ENCODE results near the gene CYB5R3. TPM values are rescaled to one million over a fixed set of nuclear protein-coding genes. Genes with fewer than 3 reads are reported as not detected.

CYB5R3 gene
- total RNA-seq, 4 donors from 2014 or later = 107 to 159 (median 138) TPM

DNA sequence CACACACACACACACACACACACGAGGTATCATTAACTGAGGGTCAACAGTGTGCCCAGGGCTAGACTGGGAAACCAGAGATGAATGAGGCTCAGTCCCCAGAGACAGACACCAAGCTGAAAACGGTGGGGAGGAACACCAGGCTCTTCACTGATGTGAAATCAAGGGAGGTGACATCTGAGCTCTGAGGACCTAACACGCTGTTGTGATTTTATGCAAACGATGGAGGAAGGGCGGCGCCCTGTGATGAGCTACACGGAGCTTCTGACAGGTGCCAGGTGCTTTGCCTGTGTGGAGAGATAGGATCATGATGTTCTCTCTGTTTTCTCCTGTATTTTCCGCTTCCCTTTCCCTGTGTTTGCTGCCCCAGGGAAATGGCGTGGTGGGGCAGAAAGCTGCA is 6.5 kb upstream of the CYB5R3 start:
- WGBS = 52% methylated on average over 9 of the region's 9 CpGs

DNA sequence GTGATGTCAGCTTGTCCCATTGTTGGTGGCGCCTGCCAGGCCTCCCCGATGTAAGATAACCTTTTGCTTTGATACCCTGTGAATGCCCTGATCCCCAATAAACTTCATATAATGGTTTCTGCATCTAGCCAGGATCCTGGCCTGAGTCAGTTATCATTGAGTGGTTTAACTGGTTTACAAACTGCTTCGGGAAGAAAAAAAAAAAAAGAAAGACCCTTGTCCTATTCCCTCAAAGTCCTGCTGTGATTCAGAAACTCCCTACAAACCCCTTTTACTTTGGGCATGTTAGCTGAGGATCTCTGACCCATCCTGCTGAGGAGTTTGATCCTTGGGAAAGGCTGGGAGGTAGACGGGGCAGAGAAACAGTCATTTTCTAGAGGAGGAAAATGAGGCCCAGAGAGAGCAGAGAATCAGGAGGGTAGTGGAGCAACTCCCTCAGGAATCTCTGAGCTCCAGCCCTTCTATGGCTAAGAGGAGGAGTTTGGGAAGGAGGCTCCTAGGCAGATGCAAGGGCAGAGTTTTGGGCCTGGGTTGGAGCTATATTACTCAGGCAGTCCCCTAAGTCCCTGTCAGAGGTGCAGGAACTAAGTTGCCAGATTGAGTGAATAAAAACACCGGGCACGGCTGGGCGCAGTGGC is 5.4 kb upstream of the CYB5R3 start:
- H3K27me3 ChIP-seq = no peaks in the 10 kb centered on the region
- TF ChIP-seq POLR2A (IDR thresholded peaks at IDR 0.05) (no peak), EP300 (IDR thresholded peaks at IDR 0.05) (no peak)
- H3K36me3 ChIP-seq = no peaks in the 10 kb centered on the region
- peaks cover 6% of the 10 kb centered on the region for H3K4me1 ChIP-seq
- H3K27ac ChIP-seq = no peak overlapping the region
- H3K4me3 ChIP-seq = no peak overlapping the region
- 83% methylated on average over 7 of the region's 7 CpGs for WGBS
- DNase-seq (ENCODE audit: low spot score in 2 of 2) = no peak
- H3K9me3 ChIP-seq = no peaks in the 10 kb centered on the region

More for the DNA sequence above, 6.5 kb upstream of the CYB5R3 start:
- Histone ChIP-seq H3K9me3 (no peaks in the 10 kb centered on the region), H3K27ac (no peak overlapping the region), H3K36me3 (no peaks in the 10 kb centered on the region), H3K27me3 (no peaks in the 10 kb centered on the region), H3K4me1 (peaks cover 3% of the 10 kb centered on the region), H3K4me3 (no peak overlapping the region)
- no peak for TF ChIP-seq POLR2A (IDR thresholded peaks at IDR 0.05)
- TF ChIP-seq, protein P1, sequence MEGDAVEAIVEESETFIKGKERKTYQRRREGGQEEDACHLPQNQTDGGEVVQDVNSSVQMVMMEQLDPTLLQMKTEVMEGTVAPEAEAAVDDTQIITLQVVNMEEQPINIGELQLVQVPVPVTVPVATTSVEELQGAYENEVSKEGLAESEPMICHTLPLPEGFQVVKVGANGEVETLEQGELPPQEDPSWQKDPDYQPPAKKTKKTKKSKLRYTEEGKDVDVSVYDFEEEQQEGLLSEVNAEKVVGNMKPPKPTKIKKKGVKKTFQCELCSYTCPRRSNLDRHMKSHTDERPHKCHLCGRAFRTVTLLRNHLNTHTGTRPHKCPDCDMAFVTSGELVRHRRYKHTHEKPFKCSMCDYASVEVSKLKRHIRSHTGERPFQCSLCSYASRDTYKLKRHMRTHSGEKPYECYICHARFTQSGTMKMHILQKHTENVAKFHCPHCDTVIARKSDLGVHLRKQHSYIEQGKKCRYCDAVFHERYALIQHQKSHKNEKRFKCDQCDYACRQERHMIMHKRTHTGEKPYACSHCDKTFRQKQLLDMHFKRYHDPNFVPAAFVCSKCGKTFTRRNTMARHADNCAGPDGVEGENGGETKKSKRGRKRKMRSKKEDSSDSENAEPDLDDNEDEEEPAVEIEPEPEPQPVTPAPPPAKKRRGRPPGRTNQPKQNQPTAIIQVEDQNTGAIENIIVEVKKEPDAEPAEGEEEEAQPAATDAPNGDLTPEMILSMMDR (IDR thresholded peaks at IDR 0.05) = no peak
- no peak for TF ChIP-seq POLR2AphosphoS5 (IDR thresholded peaks at IDR 0.05)
- no peak for TF ChIP-seq EP300 (IDR thresholded peaks at IDR 0.05)
- no peak for DNase-seq (ENCODE audit: low spot score in 2 of 2)

DNA sequence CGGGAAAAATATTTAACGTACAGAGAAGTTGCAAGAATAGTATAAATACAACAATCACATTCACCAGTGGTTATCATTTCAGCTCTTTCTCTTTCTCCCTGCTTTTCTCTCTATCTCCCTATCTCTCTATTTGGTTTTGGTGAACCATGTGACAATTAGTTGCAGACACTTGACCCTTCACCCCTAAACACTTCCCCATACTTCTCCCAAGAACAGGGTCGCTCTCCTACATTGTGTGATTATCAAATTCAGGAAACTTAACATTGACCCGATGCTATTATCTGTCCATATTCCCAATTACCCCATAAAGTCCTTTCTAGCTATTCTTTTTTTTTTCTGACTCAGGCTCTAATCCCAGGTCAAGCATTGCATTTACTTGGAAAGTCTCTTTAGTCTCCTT is 4.8 kb upstream of the CYB5R3 start:
- peaks cover 7% of the 10 kb centered on the region for H3K4me1 ChIP-seq
- H3K9me3 ChIP-seq = no peaks in the 10 kb centered on the region
- H3K4me3 ChIP-seq = no peak overlapping the region
- H3K36me3 ChIP-seq = no peaks in the 10 kb centered on the region
- no peaks in the 10 kb centered on the region for H3K27me3 ChIP-seq
- DNase-seq (ENCODE audit: low spot score in 2 of 2) = no peak
- TF ChIP-seq, protein P1 (IDR thresholded peaks at IDR 0.05) = no peak
- no peak for TF ChIP-seq POLR2AphosphoS5 (IDR thresholded peaks at IDR 0.05)
- TF ChIP-seq EP300 (IDR thresholded peaks at IDR 0.05) = no peak
- no peak for TF ChIP-seq POLR2A (IDR thresholded peaks at IDR 0.05)
- WGBS = 92% methylated on average over 4 of the region's 4 CpGs
- H3K27ac ChIP-seq = no peak overlapping the region

DNA sequence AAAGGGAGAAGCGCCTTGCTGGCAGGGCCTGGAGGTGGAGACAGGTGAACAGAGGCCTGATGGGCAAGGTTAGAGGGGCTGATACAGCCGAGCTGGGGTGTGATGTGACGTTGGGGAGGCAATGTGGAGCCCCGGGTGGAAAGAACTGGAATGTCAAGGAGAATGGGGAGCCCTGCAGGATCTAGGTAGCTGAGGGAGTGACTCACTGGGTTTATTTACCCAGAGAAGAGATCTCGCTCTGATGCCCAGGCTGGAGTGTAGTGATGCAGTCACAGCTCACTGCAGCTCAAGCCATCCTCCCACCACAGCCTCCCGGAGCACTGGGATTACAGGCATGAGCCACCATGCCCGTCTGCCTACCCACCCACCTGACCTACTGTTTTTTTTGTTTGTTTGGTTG is 1.9 kb upstream of the CYB5R3 start:
- Histone ChIP-seq H3K9me3 (no peaks in the 10 kb centered on the region), H3K4me1 (peaks cover 33% of the 10 kb centered on the region), H3K27ac (no peak overlapping the region), H3K36me3 (no peaks in the 10 kb centered on the region), H3K27me3 (no peaks in the 10 kb centered on the region), H3K4me3 (no peak overlapping the region)
- no peak for DNase-seq (ENCODE audit: low spot score in 2 of 2)
- no peak for TF ChIP-seq POLR2A (IDR thresholded peaks at IDR 0.05)
- 85% methylated on average over 7 of the region's 7 CpGs for WGBS

DNA sequence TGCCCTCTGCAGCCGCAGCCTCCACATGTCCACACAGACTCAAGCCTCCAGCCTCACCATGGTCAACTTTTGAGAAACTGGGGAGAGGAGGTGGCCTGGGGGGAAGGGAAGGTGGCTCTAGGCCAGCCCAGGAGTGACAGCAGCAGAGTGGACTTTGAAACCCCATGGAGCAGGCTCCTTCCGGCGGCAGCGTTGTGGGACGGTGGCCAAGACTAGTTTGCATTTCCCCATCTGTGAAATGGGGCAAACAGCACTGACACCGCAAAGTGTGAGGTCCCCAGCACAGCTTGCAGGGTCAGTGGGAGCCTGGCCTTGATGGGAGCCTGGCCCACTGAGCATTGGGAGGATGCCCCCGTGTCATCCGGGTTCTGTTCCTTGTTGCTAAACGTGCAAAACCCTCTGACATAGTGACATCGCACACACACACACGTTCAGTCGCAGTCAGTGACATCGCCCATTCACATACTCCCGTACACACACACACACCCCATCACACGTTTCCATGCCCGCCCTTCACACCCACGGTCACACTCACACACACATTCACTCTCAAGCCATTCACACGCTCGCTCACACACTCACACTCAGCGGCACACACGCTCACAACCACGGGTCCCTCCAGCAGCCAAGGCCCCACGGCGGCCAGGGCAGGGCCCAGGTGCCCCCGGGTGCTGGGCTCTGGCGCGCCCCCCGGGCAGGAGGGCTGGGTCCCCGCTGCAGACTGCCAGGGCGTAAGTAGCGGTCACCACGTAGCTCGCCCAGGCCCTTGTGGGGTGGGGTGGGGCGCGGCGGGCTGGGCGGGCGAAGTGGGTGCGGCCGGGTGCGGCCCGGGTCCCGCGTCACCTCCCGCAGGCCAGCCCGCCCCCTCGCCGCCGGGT is 585 bp downstream of the CYB5R3 start:
- peaks cover 55% of the 10 kb centered on the region for H3K4me1 ChIP-seq
- no peak for DNase-seq (ENCODE audit: low spot score in 2 of 2)

DNA sequence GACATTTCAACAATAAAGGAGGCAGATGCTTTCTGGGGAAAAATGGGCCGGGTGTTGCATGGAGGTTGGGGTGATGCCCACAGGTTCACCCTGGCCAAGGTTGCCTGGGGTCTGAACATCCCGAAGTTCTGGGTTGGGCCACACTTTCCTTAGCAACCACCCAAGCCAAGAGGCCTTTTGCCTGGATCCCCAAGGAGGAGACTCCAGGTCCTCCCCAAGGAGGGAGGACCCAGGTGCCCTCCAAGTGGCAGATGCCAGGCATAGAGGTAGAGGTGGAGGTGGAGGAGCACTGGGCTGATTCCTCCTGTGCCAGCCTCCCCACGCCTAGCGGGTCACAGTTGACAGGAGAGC is 1.2 kb downstream of the CYB5R3 start:
- WGBS = 37% methylated on average over 3 of the region's 4 CpGs
- TF ChIP-seq POLR2AphosphoS5 (IDR thresholded peaks at IDR 0.05) = no peak
- H3K36me3 ChIP-seq = no peaks in the 10 kb centered on the region
- H3K9me3 ChIP-seq = no peaks in the 10 kb centered on the region
- H3K27ac ChIP-seq = peak overlapping the region; percentile 97
- H3K4me3 ChIP-seq = peak overlapping the region; percentile 95
- no peaks in the 10 kb centered on the region for H3K27me3 ChIP-seq
- peaks cover 61% of the 10 kb centered on the region for H3K4me1 ChIP-seq
- no peak for DNase-seq (ENCODE audit: low spot score in 2 of 2)

More for the DNA sequence above, 585 bp downstream of the CYB5R3 start:
- peak overlapping the region; percentile 95 for H3K4me3 ChIP-seq
- TF ChIP-seq POLR2A (IDR thresholded peaks at IDR 0.05) = peak in 1 of 2 donors; percentile 48
- TF ChIP-seq EP300 (IDR thresholded peaks at IDR 0.05) = no peak
- TF ChIP-seq POLR2AphosphoS5 (IDR thresholded peaks at IDR 0.05) = peak in 2 of 3 donors; percentile 22 to 39
- peak overlapping the region; percentile 97 for H3K27ac ChIP-seq
- no peaks in the 10 kb centered on the region for H3K9me3 ChIP-seq
- H3K36me3 ChIP-seq = no peaks in the 10 kb centered on the region
- no peaks in the 10 kb centered on the region for H3K27me3 ChIP-seq
- 2% methylated on average over 23 of the region's 49 CpGs for WGBS

Data from suprapubic skin (tissue), 4 donors.